Measurements from ENCODE around the gene DSC2.

The DSC2 gene

DNA sequence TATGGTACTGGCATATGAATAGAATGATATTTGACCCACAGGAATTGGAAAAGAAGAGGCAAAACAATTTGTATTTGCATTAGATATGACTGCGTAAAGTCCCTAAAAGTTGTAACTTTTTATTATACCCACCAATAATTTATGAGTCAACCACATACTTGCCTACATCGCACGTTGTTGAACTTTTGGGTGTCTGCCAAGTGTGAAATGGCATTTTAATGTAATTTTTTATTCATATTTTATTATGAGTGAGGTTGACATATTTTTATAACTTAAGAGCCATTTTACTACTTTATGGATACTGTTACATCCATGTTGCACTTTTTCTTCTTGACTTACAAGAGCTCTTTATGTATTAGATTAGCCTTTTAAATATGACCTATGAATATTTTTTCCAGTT lies 4.6 kb downstream of the DSC2 start:
- no peak for DNase-seq

DNA sequence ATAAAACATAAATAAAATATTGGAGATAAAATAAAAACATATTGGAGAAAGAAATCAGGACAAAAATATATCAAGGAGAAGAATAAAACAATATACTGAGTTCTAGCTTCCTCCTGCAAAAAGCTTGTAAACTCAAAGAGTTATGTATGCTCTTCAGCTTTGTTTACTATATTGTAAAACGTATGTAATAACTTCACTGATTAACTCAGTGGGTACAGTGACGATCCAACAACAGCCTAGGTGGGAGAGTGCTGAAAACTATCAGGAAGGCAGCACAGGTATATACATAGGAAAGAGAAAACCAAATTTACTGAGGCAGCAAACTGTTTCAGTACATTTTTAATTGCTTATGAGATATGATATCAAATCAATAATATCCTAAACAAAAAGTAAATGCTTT lies 8.3 kb downstream of the DSC2 start:
- no peak for DNase-seq

DNA sequence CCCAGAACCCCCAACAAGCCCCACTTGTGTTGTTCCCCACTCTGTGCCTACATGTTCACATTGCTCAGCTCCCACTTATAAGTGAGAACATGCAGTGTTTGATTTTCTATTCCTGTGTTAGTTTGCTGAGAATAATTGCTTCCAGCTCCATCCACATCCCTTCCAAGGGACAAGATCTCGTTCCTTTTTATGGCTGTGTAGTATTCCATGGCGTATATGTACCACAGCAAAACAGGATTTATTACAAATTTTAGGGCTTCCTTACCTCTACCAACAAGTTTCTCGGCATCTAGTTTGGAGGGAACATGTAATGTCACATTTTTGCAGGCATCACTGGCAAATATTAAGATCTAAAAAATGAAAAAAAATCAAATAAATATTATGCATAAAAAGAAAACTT lies 8.9 kb downstream of the DSC2 start:
- DNase-seq = no peak

DNA sequence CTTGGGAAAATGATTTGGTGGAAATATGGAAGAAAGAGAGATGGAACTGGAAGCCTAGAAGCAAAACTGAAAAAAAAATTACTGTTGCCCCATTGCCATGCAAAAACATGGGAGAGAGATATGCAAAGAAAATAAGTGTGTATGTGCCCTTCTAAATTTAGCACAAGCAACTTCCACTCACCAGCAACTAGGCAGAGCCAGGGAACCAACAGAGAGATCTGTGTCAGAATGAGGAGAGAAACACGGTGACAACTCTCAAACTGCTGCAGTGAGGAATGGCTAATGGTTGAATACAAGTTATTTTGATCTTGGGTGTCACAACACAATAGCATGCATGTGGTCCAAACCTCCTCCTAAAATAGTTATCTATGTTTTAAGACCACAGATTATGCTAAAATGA lies 10.9 kb downstream of the DSC2 start:
- DNase-seq = no peak

DNA sequence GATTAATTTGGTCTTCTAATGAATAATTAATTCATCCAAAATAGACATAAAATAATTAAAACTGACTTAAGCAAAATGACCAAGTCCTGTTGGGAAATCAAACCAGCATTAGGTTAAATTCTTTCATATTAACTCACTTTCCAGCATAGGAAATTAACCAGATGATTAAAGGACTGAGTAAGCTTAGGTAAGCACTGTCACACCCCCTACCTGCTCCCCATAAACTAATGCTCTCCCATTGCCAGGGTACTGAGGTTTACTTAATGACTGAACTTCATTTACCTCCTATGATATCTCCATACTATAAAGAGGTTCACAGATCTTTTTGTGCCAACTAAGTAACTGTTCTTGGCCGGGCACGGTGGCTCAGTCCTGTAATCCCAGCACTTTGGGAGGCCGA lies 13.7 kb downstream of the DSC2 start:
- no peak for DNase-seq

DNA sequence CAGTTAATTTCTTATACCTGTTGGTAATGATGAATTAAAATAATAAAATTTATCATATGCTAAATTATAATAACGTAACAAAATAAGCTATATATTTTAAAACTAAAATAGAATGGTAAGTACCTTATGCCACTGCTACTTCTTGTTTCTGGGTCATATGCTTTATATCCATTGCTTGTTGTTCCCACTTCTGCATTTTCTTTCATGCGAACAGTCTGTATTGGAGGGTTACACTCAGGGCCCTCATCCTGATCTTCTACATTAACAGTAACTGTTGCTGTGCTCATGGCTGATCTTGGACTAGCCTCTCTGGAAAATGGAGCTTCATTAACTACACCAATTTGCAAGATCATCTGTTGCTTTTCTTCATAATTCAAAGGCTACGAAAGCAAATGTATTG lies 22.2 kb downstream of the DSC2 start:
- no peak for DNase-seq

DNA sequence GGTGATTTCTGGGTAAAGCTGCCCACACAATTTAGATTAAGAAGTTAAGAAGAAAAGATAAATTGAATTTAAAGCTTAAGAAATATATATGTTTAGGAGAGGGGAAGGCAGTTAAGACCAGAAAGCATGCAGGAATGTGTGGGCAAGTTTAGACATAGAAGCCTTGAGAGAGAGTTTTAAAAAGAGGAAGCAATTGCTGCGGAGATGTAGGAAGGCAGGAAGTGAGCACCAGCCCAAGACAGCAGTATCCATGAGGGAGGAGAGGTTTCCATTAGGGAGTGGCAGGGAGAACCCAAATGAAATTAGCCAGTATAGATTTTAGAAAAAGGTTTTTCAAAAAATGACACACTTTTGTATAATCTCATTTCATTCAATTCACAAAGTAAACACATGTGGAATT lies 24.3 kb downstream of the DSC2 start:
- DNase-seq = no peak

DNA sequence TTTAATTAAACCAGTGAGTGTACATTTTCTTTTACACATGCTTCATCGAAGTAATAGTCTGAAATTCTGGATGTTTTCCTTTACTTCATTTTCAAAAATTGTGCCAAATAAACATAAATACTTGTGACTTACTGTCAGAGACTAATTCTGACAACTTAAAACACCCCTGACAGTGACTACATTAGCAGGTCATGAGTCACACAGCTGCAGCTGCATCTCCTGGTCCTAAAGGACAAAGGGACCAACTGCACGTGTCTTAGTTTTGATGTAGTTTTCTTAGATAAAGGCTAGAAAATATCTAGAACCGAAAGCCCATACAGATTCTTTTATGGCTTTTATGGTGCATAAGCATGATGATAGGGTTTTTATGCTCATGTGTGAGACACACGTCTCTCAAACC lies 30.0 kb downstream of the DSC2 start:
- DNase-seq = no peak

DNA sequence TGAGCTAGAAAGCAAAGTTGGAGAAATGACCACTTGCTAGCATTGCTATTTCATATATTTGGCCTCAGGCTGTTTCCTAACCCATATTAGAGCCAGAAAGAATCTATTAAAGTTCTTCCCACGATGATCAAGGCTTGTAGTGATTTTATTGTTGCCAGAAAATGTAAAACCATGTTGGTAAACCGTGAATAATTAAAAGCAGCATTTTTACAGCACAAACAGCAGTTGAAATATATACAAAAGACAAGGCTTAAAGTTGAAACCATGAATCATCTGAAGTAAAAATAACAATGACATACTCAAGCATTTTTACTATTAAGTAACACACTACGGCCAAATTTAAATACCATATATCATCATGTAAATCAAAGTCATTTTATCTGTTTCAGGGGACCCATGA lies 32.0 kb downstream of the DSC2 start:
- DNase-seq = no peak

DNA sequence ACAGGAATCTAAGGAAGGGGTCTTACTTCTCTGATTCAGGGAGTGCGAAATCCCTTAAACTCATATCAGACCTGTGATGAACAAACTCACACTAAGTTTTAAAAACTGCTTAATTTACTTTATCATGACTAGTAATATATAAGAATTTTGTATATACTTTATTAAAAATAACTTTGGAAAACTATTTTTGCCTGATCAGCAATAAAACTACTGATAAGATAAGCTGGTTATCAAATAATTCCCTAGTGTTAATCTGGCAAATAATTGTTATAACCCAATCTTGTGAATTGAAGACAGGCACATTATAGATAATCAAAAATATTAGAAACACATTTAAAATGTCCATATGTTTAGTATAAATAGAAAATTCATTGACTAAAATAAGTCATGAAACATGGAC lies 36.0 kb downstream of the DSC2 start:
- no peak for DNase-seq

DNA sequence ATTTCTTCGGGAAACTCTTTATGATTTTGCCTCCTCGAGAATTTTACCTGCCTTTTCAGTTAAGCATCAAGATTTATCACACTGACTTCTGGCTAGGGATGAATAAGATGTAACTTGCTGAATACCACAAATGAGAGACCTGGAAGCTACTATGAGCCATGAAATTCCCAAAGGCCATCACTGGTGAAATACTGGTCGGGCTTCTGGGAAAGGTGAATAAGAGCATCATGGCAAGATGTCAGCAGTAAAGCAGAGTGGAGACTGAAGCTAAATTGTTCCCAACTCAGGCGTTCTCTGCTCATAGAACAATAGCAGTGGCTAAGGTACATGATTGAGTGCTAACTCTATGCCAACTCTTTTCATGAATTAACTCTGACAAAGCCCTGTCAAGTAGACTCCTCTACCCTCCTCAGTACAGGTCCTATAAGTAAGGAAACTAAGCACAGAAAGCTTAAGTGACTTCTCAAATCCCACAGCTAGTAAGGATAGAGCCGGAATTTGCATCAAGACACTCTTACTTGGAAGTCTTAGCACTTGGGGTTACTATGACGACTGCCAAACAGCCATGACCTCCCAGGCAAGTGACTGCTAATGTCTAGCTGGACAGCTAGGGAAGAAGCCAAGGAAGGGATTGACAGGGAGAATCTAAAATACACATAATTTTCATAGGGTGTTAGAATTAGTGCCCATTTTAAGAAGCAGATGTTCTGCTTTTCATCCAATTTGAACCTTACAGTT lies 37.0 kb downstream of the DSC2 start:
- no peak for DNase-seq

DNA sequence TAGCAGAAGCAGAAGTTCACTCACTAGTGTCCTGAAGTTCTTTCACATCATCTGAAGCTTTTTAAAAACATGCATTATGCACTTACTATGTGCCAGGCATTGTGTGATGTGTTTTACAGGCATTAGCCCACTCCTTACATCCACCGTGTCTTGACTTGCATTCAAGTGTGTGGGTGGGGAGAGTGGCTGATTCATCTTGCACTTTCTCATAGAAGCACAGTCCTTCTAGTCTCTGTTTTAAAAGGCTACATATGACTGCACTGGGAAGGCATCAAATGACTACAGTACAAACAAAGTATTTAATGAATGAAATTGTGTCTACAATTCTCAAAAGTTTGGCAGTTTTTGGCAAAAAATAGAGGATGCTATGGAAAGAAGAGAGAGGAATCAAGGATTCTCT lies 38.1 kb downstream of the DSC2 start:
- no peak for DNase-seq

DNA sequence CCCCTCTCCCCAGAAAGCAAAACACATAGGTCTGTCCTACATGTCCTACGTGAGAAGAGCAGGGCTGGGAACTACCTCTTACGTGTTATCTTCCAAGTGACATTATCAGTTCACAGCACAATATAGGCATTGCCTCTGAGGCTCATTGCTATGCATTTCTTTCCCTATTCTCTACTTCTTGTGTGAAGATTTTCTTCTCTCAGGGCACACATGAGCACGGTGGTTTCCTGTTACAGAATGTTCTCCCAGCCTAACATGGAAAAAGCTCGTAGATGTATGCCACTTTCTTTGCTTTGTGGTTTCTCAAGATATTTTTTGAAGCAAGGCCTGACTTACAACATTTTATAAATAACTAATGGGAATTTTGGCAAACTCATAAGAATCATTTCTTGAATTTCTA lies 40.3 kb downstream of the DSC2 start:
- no peak for DNase-seq

DNA sequence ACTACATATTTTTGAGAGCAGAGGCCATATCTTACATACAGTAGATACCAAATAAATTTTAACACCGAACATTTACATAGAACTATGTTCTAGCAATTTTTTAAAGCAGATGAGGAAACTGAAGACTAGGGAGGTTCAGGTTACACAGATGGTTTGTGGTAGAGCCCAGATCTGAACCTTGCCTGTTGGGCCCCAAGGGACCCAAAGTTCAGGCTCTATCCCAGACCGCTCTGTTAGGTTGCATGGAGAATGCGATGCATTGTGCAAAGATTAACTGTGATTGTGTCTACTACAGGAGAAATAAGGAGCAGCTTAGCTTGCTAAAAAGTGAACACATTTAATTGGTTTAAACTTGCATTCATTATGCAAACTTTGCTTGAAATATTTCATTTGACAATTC lies 43.3 kb downstream of the DSC2 start:
- DNase-seq = no peak

DNA sequence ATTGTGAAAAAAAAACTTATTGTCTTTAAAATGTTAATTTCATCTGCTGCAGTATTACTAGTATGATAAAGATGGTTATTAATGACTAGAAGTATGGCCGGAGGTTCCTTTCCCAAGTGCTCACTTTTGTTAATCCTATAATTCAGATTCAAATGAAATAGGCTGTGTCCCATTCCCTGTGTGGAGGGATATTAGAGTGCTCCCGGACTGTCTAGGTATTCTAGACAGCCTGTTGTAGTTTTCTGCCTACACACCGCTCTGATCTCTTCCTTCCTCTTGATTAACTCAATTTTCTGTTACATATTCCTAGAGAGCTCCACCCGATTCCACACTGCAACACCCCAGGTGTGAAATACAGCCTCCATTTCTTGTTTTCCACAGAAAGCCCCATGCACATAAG lies 44.3 kb downstream of the DSC2 start:
- no peak for DNase-seq

DNA sequence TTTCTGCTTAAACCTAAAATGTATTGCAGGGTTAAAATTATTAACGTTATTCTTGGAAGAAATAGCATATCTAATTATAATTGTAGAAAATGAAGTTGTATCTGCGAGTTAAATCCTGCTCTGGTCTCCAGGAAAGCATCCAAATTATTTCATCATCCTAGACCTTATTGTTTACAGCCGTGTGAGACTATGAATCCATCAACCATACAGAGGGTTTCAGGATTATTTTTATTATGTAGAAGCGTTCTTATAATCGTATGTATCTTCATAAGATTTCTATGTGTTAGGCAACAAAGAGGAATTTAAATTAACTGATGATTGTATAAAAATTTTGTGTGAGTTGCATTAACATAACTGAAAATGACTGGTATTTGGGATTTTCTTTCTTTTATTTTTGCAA lies 45.2 kb downstream of the DSC2 start:
- DNase-seq = no peak

DNA sequence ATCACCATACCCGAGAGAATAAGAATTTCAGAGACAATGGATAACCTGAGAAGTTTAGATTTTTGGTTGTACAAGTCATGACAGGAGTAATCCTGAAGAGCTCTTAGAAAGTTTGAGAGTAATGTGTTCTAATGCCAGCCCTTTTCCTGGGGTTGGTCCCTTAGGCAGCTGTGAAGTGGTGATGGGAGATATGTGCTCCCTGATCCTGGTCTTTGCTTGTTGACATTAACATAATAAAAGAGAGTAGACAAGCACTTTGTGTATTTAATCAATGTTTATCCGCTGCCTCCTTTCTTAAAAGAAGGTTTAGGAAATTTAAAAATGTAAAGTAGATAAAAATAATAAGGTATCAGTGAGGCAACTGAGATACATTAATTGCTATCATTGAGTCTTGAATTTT lies 45.9 kb downstream of the DSC2 start:
- no peak for DNase-seq

DNA sequence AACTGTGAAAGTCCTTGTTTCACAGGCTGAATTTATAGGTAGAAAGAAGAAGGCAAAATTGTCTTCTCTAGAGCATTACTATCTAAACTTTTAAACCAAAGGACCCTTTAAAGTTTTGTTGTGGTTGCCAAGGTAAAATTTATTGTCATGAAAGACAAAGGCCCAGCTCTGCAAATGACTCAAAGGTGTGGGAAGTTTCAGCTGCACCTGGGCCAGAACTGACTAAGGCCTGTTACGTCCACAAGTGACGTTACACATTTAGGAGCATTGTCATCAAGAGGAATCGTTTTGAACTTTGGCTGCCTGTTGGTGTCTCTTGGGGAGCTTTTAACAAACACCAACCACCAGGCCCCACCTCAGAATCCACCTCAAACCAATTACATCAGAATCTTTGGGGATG lies 51.6 kb downstream of the DSC2 start:
- DNase-seq = no peak

DNA sequence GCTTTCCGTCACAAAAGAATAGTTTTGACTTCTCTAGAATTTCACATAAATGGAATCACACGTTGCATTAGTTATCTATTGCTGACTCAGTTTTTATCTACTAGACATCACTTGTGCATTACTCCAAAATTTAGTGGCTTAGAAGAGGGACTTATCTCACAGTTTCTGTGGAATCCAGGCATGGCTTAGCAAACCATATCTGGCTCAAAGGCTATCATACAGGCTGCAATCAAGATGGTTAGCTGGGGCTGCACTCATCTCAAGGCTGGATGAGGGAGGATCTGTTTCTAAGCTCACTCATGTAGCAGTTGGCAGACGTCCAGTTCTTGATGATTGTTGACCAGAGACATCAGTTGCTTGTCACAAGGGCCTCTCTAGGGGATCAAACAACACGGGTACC lies 53.0 kb downstream of the DSC2 start:
- no peak for DNase-seq

DNA sequence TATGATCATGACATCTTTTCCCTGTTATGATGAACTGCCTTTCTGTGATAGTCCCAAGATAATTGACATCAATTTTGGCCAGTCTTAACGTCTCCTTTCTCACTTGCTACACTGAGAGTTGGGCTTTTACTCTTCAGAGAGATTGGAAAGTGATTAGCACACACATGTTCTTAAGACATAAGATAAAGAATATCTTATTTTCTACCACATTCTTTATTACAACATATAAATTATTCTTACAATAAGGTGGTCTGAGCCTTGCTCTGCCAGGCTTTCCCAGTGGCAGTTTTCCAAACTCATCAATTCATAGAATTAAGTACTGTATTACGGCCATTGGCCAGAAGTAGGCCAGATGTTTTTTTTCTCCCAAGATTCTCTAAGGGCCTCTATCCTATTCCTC lies 54.0 kb downstream of the DSC2 start:
- no peak for DNase-seq

DNA sequence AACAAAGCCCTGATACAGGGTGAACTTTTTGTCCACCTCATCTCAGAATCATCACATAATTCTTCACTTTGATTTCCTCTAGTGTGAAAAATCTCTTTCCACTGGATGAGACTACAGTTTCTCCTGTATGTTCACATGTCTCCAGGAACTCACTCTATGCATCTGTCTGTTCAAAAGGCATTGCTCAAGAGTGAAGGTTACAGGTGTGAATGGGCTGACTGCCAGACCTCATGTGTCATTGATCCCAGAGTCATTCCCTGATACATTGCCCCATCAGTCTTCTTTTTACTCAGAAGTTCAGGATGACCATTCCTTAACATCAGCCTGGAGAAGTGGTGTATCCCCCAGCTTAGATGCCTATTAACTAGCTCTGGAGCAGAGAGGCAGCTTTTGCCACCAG lies 55.3 kb downstream of the DSC2 start:
- DNase-seq = no peak

DNA sequence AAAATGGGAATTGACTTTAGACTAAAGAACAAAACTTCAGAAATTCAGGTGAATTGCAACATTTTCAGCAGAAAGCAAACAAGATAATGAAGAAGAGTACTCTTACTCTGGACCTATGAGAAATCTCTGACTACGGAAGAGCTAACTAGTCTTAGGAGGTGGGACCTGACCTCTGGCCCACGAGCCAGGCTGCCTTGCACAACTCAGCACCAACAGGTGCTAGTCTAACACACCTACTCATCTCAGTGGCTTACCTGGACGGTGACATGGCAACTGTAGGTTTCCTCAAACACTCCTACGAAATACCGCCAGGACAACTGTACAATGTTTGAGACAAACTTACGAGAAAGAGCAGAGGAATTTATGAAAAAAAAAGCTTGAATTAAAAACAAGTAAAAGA lies 56.6 kb downstream of the DSC2 start:
- no peak for DNase-seq

DNA sequence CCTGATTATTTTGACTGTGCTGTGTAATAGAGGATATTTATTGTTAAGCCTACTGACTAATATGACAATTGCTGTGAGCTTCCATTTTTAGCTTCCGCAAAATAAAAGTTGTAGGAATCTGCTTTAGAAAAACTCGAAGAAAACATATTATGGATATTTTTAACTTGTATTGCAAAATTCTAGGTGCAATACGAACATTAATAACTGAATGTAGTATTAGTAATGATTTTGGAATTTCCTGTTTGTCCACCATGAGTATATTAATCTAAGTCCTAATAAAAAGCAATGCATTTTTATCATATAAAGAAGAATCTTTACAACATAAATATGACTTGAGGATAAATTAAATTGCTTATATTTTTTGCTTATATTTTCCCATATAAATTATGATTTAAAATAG lies 57.3 kb downstream of the DSC2 start:
- no peak for DNase-seq

DNA sequence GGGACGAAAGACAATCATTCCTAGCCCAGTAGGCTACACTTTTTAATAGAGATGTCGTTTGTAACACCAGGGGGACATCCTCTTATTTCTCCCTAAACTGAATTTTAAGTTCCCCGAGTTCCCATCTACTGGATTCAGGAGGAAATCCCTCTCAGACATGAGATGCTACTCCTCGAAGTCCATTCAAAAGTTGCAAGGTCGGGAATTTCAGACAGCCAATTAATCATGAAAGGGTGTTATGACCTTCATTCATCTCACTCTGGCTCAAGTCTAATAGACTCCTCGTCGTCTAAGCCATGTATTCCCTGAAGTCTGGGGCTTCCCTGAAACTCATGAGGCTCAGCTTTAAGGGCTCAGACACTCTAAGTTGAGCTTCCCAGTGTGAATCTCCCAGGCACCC lies 58.5 kb downstream of the DSC2 start:
- no peak for DNase-seq

DNA sequence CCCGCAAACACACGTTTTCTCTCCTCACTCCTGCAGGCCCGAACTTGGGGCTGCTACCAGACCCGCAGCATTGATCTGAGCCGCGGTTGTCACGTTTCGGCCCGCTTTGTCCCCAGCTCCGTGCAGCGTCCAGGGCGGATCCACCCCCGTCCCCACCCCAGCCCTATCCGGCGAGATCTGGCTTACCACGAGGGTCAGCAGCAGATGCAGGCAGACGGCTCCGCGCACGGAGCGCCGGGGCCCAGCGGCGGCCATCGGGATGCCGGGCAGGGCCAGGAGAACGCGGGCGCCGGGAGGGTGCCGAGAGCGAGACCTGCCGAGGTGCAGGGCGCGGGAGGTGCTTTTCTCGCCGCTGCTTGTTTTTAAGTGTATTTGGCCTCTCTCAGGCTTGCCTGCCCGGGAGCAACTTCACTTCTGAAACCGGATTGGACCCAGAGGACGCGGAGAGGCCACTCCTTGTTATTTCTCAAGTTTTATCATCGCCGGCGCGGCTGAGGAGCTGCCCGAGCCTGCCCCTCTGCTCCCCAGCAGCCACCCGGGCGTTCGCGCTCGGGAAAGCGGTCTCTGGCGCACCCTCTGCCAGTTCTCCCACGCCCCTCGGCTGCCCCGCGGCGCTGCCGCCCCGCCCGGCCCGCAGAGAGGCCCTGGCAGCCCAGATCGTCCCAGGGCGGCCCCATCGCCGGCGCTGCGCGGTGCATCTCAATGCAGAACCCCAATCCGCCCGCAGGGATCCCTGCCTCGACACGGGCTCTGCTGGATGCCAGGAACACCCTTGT lies 59.6 kb downstream of the DSC2 start, which contains the start of gene DSC3:
Gene DSC3, minus strand, starts transcription at position 337 of the 776 bp plus-strand sequence. Its CDS starts 82 bp downstream, at position 255.
- DNase-seq = no peak

Measured in hippocampal formation (tissue), 2 donors.